Pancreas (tissue), 10 donors: ENCODE data around the gene ATP8B1. TPM values are rescaled to one million over a fixed set of nuclear protein-coding genes. Genes with fewer than 3 reads are reported as not detected.

Experiments
- ATAC-seq, 4 donors: fragments of 200-7000 bp; cut with Tn5 transposase; one replicate each; pipeline versions ENCODE4 v1.8.0 to v1.9.1; 2020; ENCODE audit warnings: mild to moderate bottlenecking in 4 of 4, moderate library complexity in 4 of 4
- DNase-seq, 6 donors: peaks; one replicate each; pipeline ENCODE4 v3.0.0-alpha.2; 2020
- FAIRE-seq: peaks from 2 replicates; lab custom pipeline; 2012; peaks lifted over from hg19 to GRCh38; lab: Jason Lieb, UNC
- H3K27ac ChIP-seq, 4 donors: fragments of 200-600 bp; sonication (generic); 1 replicate in 3 of 4; 2 replicates in 1 of 4; pipeline versions ENCODE4 v1.5.0 to v1.8.0; 2020
- H3K27me3 ChIP-seq, 4 donors: fragments of 200-600 bp; one replicate each; pipeline ENCODE4 v1.8.0; 2021
- H3K36me3 ChIP-seq, 3 donors: fragments of 200-600 bp; sonication (generic) in 1 of 3; one replicate each; pipeline versions ENCODE4 v1.5.0 to v1.8.0; 2020 to 2021
- H3K4me1 ChIP-seq, 3 donors: fragments of 200-600 bp; one replicate each; pipeline ENCODE4 v1.8.0; 2021
- H3K4me3 ChIP-seq, 4 donors: fragments of 200-600 bp; sonication (generic) in 2 of 4; one replicate each; pipeline versions ENCODE4 v1.5.0 to v1.8.0; 2020 to 2021
- H3K9me3 ChIP-seq, 4 donors: fragments of 200-600 bp; one replicate each; pipeline ENCODE4 v1.8.0; 2021
- WGBS, 2 donors: extraction: QIAGEN DNeasy Blood & Tissue Kit; methylation state at CpG; one replicate each; pipeline ENCODE4 v1.1.7; 2013; 5-methylcytosine and 5-hydroxymethylcytosine counted together
- intact Hi-C, 3 donors: fragments of 100-400 bp; cut with DNase I; formaldehyde crosslinking; loops; one replicate each; pipeline versions ENCODE4 v1.11.1 to v1.14.2; 2022
- polyA plus RNA-seq, 2 donors: library from polyadenylated mRNA; stranded (reverse); fragments of 200-250 nt; gene quantifications; one replicate each; pipeline ENCODE4 v1.2.3, GENCODE V29; 2013
- total RNA-seq, 6 donors: library from RNA; stranded (reverse); fragmentation: NEBNext Ultra II Directional in 4 of 6; extraction: Animal tissue kit (Norgen Biotek cat#: 25700) in 4 of 6; gene quantifications; one replicate each; pipeline versions ENCODE4 v1.2.1 to v1.2.4, GENCODE V29; 2021 to 2023
- TF ChIP-seq, protein P1 (sequence below), 4 donors: fragments of 200-600 bp; sonication (generic) in 3 of 4; IDR thresholded peaks; one replicate each; pipeline versions ENCODE4 v1.5.0 to v1.8.0; 2021; ENCODE audit warnings: antibody characterized with exemption in 4 of 4
- donor health status: healthy with polysubstance abuse.
- donor health status: DM: no; HTN: no; CAD: no; lungs with moderate emphysema.
- donor health status: DM: no; HTN: no; CAD: no.
- donor health status: control.
- donor health status: control.
- donor health status: Bipolar disorder and iron deficiency.
- donor health status: DM: yes; HTN: yes; CAD: no.
- donor health status: DM: no; HTN: no; CAD: no.
- donor health status: DM: no; HTN: no; CAD: no.
- donor health status: DM: yes; HTN: yes; CAD: no.

The ATP8B1 gene
- total and polyA plus RNA-seq, 8 donors: 8.0 to 44.8 (median 36.9) TPM

DNA sequence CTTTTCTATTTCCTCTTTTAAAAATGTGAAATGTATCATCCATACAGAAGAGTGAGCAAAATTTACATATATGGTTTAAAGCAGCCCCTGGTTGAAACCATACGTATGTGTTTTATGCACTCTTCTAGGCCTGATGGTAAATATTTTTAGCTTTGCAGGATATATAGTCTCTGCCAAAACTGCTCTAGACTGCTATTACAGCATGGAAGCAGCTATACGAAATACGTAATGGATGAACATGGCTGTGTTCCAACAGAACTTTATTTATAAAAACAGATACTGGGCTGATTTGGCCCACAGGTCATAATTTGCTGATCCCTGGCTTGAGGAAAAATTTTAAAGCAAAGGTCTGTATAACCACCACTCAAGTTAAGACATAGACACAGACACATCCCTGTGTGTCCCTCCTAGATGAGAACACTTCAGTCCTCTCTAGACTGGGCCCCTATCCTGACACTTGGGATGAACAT lies 42.5 kb upstream of the ATP8B1 start:
- TF ChIP-seq, protein P1, sequence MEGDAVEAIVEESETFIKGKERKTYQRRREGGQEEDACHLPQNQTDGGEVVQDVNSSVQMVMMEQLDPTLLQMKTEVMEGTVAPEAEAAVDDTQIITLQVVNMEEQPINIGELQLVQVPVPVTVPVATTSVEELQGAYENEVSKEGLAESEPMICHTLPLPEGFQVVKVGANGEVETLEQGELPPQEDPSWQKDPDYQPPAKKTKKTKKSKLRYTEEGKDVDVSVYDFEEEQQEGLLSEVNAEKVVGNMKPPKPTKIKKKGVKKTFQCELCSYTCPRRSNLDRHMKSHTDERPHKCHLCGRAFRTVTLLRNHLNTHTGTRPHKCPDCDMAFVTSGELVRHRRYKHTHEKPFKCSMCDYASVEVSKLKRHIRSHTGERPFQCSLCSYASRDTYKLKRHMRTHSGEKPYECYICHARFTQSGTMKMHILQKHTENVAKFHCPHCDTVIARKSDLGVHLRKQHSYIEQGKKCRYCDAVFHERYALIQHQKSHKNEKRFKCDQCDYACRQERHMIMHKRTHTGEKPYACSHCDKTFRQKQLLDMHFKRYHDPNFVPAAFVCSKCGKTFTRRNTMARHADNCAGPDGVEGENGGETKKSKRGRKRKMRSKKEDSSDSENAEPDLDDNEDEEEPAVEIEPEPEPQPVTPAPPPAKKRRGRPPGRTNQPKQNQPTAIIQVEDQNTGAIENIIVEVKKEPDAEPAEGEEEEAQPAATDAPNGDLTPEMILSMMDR (IDR thresholded peaks at IDR 0.05): no peak
- intact Hi-C loops: no loop called here
- H3K4me3 ChIP-seq: no peak overlapping the region
- no peak for DNase-seq
- H3K4me1 ChIP-seq: peaks cover 3 to 13% (median 8%) of the 10 kb centered on the region in 3 donors
- FAIRE-seq: no peak
- no peaks in the 10 kb centered on the region for H3K9me3 ChIP-seq
- ATAC-seq: peak in 3 of 4 donors; percentile 14 to 29 (median 24)
- 60 to 74% methylated on average over 3 of the region's 3 CpGs for WGBS, 2 donors
- H3K36me3 ChIP-seq: no peaks in the 10 kb centered on the region
- H3K27ac ChIP-seq: peak overlapping the region in 1 of 4 donors; percentile 6
- H3K27me3 ChIP-seq: no peaks in the 10 kb centered on the region

DNA sequence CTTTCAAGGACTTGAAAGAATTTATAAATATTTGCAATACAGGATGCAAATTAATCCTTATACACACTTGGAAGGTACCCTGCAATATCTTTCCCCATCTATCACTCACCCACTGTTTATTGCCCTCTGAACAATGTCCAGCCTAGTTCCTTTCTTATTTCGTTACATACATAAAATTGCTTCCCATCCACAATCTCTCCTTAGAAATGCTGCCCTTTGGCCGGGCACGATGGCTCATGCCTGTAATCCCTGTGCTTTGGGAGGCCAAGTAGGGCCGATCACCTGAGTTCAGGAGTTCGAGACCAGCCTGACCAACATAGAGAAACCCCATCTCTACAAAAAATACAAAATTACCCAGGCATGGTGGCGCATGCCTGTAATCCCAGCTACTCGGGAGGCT lies 41.2 kb upstream of the ATP8B1 start:
- DNase-seq (no peak), ATAC-seq (no peak), FAIRE-seq (no peak)
- no peak overlapping the region for H3K27ac ChIP-seq
- H3K9me3 ChIP-seq: no peaks in the 10 kb centered on the region
- no peak overlapping the region for H3K4me3 ChIP-seq
- H3K36me3 ChIP-seq: no peaks in the 10 kb centered on the region
- H3K27me3 ChIP-seq: no peaks in the 10 kb centered on the region
- 96 to 97% methylated on average over 7 of the region's 7 CpGs for WGBS, 2 donors
- H3K4me1 ChIP-seq: peaks cover 3 to 13% (median 8%) of the 10 kb centered on the region in 3 donors
- TF ChIP-seq, protein P1 (IDR thresholded peaks at IDR 0.05): no peak
- intact Hi-C loops: no loop called here

DNA sequence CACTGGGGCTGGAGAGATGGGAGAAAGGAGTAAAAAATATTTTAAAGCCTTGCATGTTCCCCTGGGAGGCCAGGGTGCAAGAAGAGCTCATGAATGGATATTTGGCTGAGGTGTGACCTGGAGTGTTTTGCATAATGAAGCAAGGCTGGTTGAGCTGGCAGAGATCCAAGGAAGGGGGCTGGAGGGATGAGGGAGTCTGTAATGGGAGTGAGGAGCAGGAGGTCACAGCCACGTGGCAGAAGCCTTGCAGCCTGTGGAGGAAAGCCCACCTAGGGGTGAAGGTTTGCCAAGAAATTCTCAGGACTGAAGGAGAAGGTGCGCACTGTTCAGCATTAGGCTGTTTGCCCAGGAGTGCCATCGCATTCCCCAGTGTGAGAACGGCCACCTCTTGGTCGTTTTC lies 40.3 kb upstream of the ATP8B1 start:
- FAIRE-seq (no peak), ATAC-seq (no peak), DNase-seq (no peak)
- H3K4me1 ChIP-seq: peaks cover 3 to 13% (median 8%) of the 10 kb centered on the region in 3 donors
- TF ChIP-seq, protein P1 (IDR thresholded peaks at IDR 0.05): no peak
- no peaks in the 10 kb centered on the region for H3K9me3 ChIP-seq
- H3K27me3 ChIP-seq: no peaks in the 10 kb centered on the region
- 81 to 91% methylated on average over 5 of the region's 5 CpGs for WGBS, 2 donors
- H3K4me3 ChIP-seq: no peak overlapping the region
- H3K27ac ChIP-seq: no peak overlapping the region
- intact Hi-C loops: no loop called here
- H3K36me3 ChIP-seq: no peaks in the 10 kb centered on the region

DNA sequence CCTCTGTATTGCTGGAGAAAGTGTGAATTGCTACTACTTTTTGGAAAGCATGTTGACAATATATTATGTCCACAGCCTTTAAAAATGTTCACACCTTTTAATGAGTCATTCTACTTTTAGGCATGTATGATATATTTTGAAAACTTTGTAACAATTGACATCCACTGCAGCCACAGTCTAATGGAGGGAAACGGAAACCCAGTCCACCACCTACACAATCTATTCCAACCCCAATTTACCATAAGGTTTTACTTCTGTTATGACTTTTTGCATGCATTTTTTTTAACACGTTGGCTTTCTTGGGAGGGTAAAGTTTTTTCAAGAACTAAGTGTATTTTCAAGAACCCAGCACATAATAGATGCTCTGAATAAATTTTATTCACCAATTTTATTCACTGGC lies 38.5 kb upstream of the ATP8B1 start:
- Histone ChIP-seq H3K27me3 (no peaks in the 10 kb centered on the region), H3K27ac (no peak overlapping the region), H3K36me3 (no peaks in the 10 kb centered on the region), H3K4me3 (no peak overlapping the region), H3K9me3 (no peaks in the 10 kb centered on the region), H3K4me1 (peaks cover 2 to 11% (median 8%) of the 10 kb centered on the region in 3 donors)
- no peak for FAIRE-seq
- TF ChIP-seq, protein P1 (IDR thresholded peaks at IDR 0.05): no peak
- 75 to 82% methylated on average over 2 of the region's 2 CpGs for whole genome bisulfite sequencing, 2 donors
- no peak for DNase-seq
- intact Hi-C loops: no loop called here
- ATAC-seq: no peak

DNA sequence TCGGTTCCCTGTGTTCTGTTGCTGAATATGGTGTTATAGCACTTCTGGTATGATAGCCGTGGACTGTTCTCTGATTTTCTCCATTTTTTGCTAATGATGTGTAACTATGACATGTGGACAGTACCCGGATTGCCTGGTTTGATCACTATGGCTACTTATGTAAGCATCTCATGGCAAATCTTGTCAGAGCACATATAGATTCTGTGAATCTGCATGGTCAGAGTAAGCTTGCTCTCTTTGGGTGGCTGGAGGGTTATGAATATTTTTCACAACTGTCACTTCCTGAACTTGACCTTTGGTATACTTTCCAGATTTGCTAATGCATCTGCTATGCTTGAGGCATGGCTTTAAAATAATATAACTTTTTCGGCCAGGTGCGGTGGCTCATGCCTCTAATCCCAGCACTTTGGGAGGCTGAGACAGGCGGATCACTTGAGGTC lies 36.8 kb upstream of the ATP8B1 start:
- no peaks in the 10 kb centered on the region for H3K36me3 ChIP-seq
- DNase-seq (no peak), ATAC-seq (no peak), FAIRE-seq (no peak)
- no peaks in the 10 kb centered on the region for H3K27me3 ChIP-seq
- no peaks in the 10 kb centered on the region for H3K9me3 ChIP-seq
- 88 to 89% methylated on average over 6 of the region's 6 CpGs for WGBS, 2 donors
- no peaks in the 10 kb centered on the region for H3K4me1 ChIP-seq
- TF ChIP-seq, protein P1 (IDR thresholded peaks at IDR 0.05): no peak
- H3K27ac ChIP-seq: no peak overlapping the region
- no peak overlapping the region for H3K4me3 ChIP-seq
- intact Hi-C loops: no loop called here
